GM19035 (cell line): ENCODE results near the gene UBP1.
"Not testable (repeated sequence)": the region's sequence is repeated elsewhere in the genome, so short reads cannot be mapped to it uniquely, and the experiment has no call there.

ENCODE experiments used
- ATAC-seq: cut with Tn5 transposase; IDR thresholded peaks from one replicate; pipeline ENCODE4 v1.9.1; 2021; ENCODE audit not compliant: unreplicated experiment

The UBP1 gene

DNA sequence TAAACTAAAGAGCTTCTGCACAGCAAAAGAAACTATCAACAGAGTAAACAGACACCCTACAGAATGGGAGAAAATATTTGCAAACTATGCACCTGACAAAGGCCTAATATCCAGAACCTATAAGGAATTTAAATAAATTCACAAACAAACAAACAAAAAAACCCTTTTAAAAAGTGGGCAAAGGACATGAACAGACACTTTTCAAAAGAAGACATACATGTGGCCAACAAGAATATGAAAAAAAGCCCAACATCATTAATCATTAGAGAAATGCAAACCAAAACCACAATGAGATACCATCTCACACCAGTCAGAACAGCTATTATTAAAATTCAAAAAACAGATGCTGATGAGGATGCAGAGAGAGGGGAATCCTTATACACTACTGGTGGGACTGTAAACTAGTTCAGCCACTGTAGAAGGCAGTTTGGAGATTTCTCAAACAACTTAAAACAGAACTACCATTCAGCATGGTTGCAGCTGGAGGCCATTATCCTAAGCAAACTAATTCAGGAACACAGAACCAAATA is 101.2 kb downstream of the UBP1 start:
- not testable (repeated sequence) for ATAC-seq
